Lower lobe of right lung (tissue), 2 donors: ENCODE data around the gene NPC1L1. TPM values are rescaled to one million over a fixed set of nuclear protein-coding genes. Genes with fewer than 3 reads are reported as not detected.

Source experiments
- ATAC-seq, 2 donors: fragments of 200-7000 bp; cut with Tn5 transposase; one replicate each; pipeline ENCODE4 v1.9.1; 2020 to 2022; ENCODE audit warnings: mild to moderate bottlenecking in 2 of 2, moderate library complexity in 2 of 2
- DNase-seq: peaks from one replicate; pipeline ENCODE4 v3.0.0-alpha.2; 2020
- H3K27ac ChIP-seq: fragments of 200-600 bp; one replicate; pipeline ENCODE4 v1.8.0; 2022
- H3K27me3 ChIP-seq: fragments of 200-600 bp; one replicate; pipeline ENCODE4 v1.8.0; 2022; ENCODE audit warnings: low read depth
- H3K36me3 ChIP-seq: fragments of 200-600 bp; one replicate; pipeline ENCODE4 v1.8.0; 2022; ENCODE audit warnings: mild to moderate bottlenecking
- H3K4me1 ChIP-seq: fragments of 200-600 bp; one replicate; pipeline ENCODE4 v1.8.0; 2022
- H3K4me3 ChIP-seq: fragments of 200-600 bp; one replicate; pipeline ENCODE4 v1.8.0; 2022; ENCODE audit warnings: mild to moderate bottlenecking
- H3K9me3 ChIP-seq: fragments of 200-600 bp; one replicate; pipeline ENCODE4 v1.8.0; 2022
- CTCF ChIP-seq: fragments of 200-600 bp; IDR thresholded peaks from one replicate; pipeline ENCODE4 v1.8.0; 2022; ENCODE audit warnings: antibody characterized with exemption, mild to moderate bottlenecking
- intact Hi-C: fragments of 100-400 bp; cut with DNase I; formaldehyde crosslinking; loops from one replicate; pipeline ENCODE4 v1.11.0; 2022
- total RNA-seq: library from RNA; stranded (reverse); fragmentation: NEBNext Ultra II Directional; extraction: Animal tissue kit (Norgen Biotek cat#: 25700); gene quantifications from one replicate; pipeline ENCODE4 v1.2.1, GENCODE V29; 2021
- donor health status: DM: no; HTN: yes; CAD: no; lungs with severe emphysema.

The NPC1L1 gene
- total RNA-seq, 1 donor from 2014 or later, result 0.21 TPM

GRCh38 chr7:44470135-44470479, 71.0 kb downstream of the NPC1L1 start:
- H3K4me3 ChIP-seq, result no peak overlapping the region
- no peak for ATAC-seq
- H3K27me3 ChIP-seq, result no peaks in the 10 kb centered on the region
- no peak for TF ChIP-seq CTCF
- H3K4me1 ChIP-seq, result peaks cover 13% of the 10 kb centered on the region
- no peaks in the 10 kb centered on the region for H3K9me3 ChIP-seq
- intact Hi-C loops, result no loop called here
- H3K27ac ChIP-seq, result no peak overlapping the region
- peaks cover 74% of the 10 kb centered on the region for H3K36me3 ChIP-seq
- no peak for DNase-seq

GRCh38 chr7:44469461-44470134, 71.5 kb downstream of the NPC1L1 start:
- Histone ChIP-seq H3K27me3 (no peaks in the 10 kb centered on the region), H3K9me3 (no peaks in the 10 kb centered on the region), H3K4me3 (no peak overlapping the region), H3K4me1 (peaks cover 13% of the 10 kb centered on the region), H3K36me3 (peaks cover 69% of the 10 kb centered on the region), H3K27ac (no peak overlapping the region)
- no peak for DNase-seq
- ATAC-seq, result no peak
- no peak for TF ChIP-seq CTCF
- intact Hi-C loops, result no loop called here

- no peak overlapping the region for H3K27ac ChIP-seq
- TF ChIP-seq CTCF, result no peak
- H3K36me3 ChIP-seq, result peaks cover 56% of the 10 kb centered on the region
- ATAC-seq, result no peak
- no peaks in the 10 kb centered on the region for H3K9me3 ChIP-seq
- no peaks in the 10 kb centered on the region for H3K27me3 ChIP-seq
- intact Hi-C loops, result no loop called here
- H3K4me3 ChIP-seq, result no peak overlapping the region
- peaks cover 5% of the 10 kb centered on the region for H3K4me1 ChIP-seq
- DNase-seq, result no peak
Observed at GRCh38 chr7:44467217-44467548, 73.9 kb downstream of the NPC1L1 start.

- intact Hi-C loops, result no loop called here
- no peaks in the 10 kb centered on the region for H3K9me3 ChIP-seq
- H3K27ac ChIP-seq, result no peak overlapping the region
- H3K27me3 ChIP-seq, result no peaks in the 10 kb centered on the region
- TF ChIP-seq CTCF, result no peak
- H3K4me1 ChIP-seq, result peaks cover 7% of the 10 kb centered on the region
- DNase-seq, result no peak
- H3K36me3 ChIP-seq, result peaks cover 52% of the 10 kb centered on the region
- ATAC-seq, result no peak
- no peak overlapping the region for H3K4me3 ChIP-seq
Observed at GRCh38 chr7:44466300-44467216, 74.6 kb downstream of the NPC1L1 start.

GRCh38 chr7:44465490-44465889, 75.6 kb downstream of the NPC1L1 start:
- Histone ChIP-seq H3K4me1 (peaks cover 14% of the 10 kb centered on the region), H3K9me3 (no peaks in the 10 kb centered on the region), H3K4me3 (no peak overlapping the region), H3K27ac (no peak overlapping the region), H3K36me3 (peaks cover 54% of the 10 kb centered on the region), H3K27me3 (no peaks in the 10 kb centered on the region)
- intact Hi-C loops, result no loop called here
- ATAC-seq (no peak), DNase-seq (no peak)
- no peak for TF ChIP-seq CTCF
